ENCODE measurements around the gene FREM2.

The FREM2 gene, protein sequence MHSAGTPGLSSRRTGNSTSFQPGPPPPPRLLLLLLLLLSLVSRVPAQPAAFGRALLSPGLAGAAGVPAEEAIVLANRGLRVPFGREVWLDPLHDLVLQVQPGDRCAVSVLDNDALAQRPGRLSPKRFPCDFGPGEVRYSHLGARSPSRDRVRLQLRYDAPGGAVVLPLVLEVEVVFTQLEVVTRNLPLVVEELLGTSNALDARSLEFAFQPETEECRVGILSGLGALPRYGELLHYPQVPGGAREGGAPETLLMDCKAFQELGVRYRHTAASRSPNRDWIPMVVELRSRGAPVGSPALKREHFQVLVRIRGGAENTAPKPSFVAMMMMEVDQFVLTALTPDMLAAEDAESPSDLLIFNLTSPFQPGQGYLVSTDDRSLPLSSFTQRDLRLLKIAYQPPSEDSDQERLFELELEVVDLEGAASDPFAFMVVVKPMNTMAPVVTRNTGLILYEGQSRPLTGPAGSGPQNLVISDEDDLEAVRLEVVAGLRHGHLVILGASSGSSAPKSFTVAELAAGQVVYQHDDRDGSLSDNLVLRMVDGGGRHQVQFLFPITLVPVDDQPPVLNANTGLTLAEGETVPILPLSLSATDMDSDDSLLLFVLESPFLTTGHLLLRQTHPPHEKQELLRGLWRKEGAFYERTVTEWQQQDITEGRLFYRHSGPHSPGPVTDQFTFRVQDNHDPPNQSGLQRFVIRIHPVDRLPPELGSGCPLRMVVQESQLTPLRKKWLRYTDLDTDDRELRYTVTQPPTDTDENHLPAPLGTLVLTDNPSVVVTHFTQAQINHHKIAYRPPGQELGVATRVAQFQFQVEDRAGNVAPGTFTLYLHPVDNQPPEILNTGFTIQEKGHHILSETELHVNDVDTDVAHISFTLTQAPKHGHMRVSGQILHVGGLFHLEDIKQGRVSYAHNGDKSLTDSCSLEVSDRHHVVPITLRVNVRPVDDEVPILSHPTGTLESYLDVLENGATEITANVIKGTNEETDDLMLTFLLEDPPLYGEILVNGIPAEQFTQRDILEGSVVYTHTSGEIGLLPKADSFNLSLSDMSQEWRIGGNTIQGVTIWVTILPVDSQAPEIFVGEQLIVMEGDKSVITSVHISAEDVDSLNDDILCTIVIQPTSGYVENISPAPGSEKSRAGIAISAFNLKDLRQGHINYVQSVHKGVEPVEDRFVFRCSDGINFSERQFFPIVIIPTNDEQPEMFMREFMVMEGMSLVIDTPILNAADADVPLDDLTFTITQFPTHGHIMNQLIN (N-terminal part only)

DNA sequence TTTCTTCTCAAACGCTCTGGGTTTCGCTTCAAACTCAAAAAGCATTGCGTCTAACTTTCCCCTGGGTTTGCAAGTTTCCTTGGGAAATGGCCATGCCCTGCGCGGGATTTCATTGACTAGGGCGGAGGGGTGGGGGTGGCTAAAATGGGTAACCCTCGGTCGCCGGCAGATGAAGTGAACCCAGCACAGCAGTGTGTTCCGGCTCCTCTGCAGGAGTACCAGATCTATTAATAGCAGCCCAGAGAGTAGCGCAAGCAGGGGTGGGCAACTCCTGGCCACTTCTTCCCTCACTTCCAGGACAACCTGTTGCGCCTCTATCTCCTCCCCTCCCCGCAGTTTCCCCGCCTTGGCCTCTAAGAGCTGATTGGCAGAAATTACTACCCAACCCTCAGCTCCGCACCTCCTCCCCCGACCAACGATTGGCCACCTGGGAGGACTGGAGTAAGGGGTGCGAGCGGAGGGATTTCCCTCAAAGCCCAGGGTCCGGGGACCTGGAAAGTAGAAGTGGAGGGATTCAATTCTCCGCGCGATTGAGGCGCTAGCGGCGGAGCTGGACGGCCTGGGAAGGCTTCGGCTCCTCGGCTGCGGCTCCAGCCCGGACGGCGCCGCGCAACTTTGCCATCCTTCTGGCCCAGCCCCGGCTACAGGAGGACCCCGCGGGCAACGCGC, at the start of gene FREM2:
Gene FREM2 (plus strand): TSS at position 501 of the 669 bp plus-strand sequence. CDS start 268 bp downstream, outside the sequence.
- Histone ChIP-seq H3K4me1 (ENCODE audit: control insufficient read depth in 1 of 2, insufficient read depth in 2 of 2, low read length in 2 of 2) (peaks cover 0 to 10% of the 10 kb centered on the region in 2 donors), H3K27me3 (ENCODE audit: control insufficient read depth in 1 of 2, insufficient read depth in 2 of 2, low read length in 2 of 2) (peaks cover 16 to 17% of the 10 kb centered on the region in 2 donors), H3K36me3 (ENCODE audit: control insufficient read depth in 1 of 2, insufficient read depth in 2 of 2, low read length in 2 of 2) (no peaks in the 10 kb centered on the region), H3K4me3 (ENCODE audit: low read depth in 1 of 2, low read length in 2 of 2) (peak within 1 kb of the TSS; percentile 65), H3K27ac (ENCODE audit: low read depth, low read length) (no peak within 1 kb of the TSS), H3K9me3 (ENCODE audit: control insufficient read depth in 1 of 2, low read length in 2 of 2) (no peaks in the 10 kb centered on the region), H3K9ac (ENCODE audit: low read depth in 1 of 2, low read length in 2 of 2) (no peak within 1 kb of the TSS)

DNA sequence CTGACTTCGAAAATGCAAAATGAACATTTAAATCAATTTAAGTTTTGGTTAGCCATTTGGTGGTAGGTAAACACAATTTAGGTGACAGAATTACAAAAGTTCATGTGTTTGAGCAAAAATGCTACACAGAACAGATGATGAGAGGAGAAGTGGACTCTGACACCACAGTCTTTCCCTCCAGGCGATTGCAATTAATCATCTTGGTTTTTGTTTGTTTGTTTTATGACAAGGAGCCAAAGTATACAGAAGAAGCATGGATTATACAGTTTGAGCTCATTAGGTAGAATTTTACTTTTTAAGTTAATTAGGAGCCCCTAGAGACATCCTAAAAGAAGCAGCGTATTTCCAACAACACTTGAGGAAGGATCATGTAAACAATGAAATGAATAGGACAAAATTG, 49.3 kb upstream of the FREM2 start:
- no peak overlapping the region for H3K9ac ChIP-seq (ENCODE audit: low read depth in 1 of 2, low read length in 2 of 2)
- H3K27ac ChIP-seq (ENCODE audit: low read depth, low read length) = no peak overlapping the region
- H3K4me3 ChIP-seq (ENCODE audit: low read depth in 1 of 2, low read length in 2 of 2) = no peak overlapping the region
- no peaks in the 10 kb centered on the region for H3K36me3 ChIP-seq (ENCODE audit: control insufficient read depth in 1 of 2, insufficient read depth in 2 of 2, low read length in 2 of 2)
- H3K9me3 ChIP-seq (ENCODE audit: control insufficient read depth in 1 of 2, low read length in 2 of 2) = no peaks in the 10 kb centered on the region
- H3K4me1 ChIP-seq (ENCODE audit: control insufficient read depth in 1 of 2, insufficient read depth in 2 of 2, low read length in 2 of 2) = peaks cover 8 to 22% of the 10 kb centered on the region in 2 donors
- H3K27me3 ChIP-seq (ENCODE audit: control insufficient read depth in 1 of 2, insufficient read depth in 2 of 2, low read length in 2 of 2) = no peaks in the 10 kb centered on the region

DNA sequence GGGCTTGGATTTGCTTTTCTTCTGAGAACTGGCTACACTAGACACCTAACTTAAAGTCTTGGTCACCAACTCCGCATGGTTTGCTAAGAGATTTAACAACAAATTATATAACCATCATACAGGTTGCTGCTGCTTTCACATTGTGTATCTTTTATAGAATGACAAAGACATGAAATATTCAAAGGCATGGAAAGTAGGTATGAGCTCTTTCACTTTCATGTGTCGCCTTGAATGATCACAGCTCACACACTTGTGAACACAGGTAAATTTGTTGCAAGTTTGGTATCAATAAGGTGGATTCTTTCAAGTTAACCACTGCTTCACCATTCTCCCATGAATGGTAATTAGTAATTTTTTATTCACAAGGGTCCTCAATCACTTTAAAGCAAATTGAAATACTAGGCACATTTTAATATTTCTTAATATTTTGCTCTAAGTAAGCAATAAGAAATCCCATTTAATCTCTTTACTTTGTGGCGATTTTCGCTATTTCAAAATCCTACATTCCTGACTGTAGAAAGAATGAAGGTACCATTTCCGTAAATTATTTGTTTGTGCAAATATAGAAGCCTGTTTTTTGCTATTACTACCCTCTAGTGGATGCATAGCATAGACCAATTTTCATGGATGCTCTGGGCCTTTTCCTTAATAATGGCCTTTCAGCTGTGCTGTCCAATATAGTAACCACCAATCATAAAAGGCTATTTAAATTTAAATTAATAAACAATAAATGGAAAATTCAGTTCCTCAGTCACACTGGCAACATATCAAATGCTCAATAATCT, 45.5 kb upstream of the FREM2 start:
- Histone ChIP-seq H3K4me1 (ENCODE audit: control insufficient read depth in 1 of 2, insufficient read depth in 2 of 2, low read length in 2 of 2) (peaks cover 8 to 18% of the 10 kb centered on the region in 2 donors), H3K36me3 (ENCODE audit: control insufficient read depth in 1 of 2, insufficient read depth in 2 of 2, low read length in 2 of 2) (no peaks in the 10 kb centered on the region), H3K9me3 (ENCODE audit: control insufficient read depth in 1 of 2, low read length in 2 of 2) (no peaks in the 10 kb centered on the region), H3K27ac (ENCODE audit: low read depth, low read length) (no peak overlapping the region), H3K27me3 (ENCODE audit: control insufficient read depth in 1 of 2, insufficient read depth in 2 of 2, low read length in 2 of 2) (no peaks in the 10 kb centered on the region), H3K9ac (ENCODE audit: low read depth in 1 of 2, low read length in 2 of 2) (no peak overlapping the region), H3K4me3 (ENCODE audit: low read depth in 1 of 2, low read length in 2 of 2) (no peak overlapping the region)

- no peak overlapping the region for H3K27ac ChIP-seq (ENCODE audit: low read depth, low read length)
- H3K27me3 ChIP-seq (ENCODE audit: control insufficient read depth in 1 of 2, insufficient read depth in 2 of 2, low read length in 2 of 2) = no peaks in the 10 kb centered on the region
- H3K36me3 ChIP-seq (ENCODE audit: control insufficient read depth in 1 of 2, insufficient read depth in 2 of 2, low read length in 2 of 2) = no peaks in the 10 kb centered on the region
- no peak overlapping the region for H3K9ac ChIP-seq (ENCODE audit: low read depth in 1 of 2, low read length in 2 of 2)
- H3K9me3 ChIP-seq (ENCODE audit: control insufficient read depth in 1 of 2, low read length in 2 of 2) = no peaks in the 10 kb centered on the region
- no peaks in the 10 kb centered on the region for H3K4me1 ChIP-seq (ENCODE audit: control insufficient read depth in 1 of 2, insufficient read depth in 2 of 2, low read length in 2 of 2)
- H3K4me3 ChIP-seq (ENCODE audit: low read depth in 1 of 2, low read length in 2 of 2) = no peak overlapping the region
These were observed 39.6 kb upstream of the FREM2 start for GRCh38 chr13:38647312-38647711.

DNA sequence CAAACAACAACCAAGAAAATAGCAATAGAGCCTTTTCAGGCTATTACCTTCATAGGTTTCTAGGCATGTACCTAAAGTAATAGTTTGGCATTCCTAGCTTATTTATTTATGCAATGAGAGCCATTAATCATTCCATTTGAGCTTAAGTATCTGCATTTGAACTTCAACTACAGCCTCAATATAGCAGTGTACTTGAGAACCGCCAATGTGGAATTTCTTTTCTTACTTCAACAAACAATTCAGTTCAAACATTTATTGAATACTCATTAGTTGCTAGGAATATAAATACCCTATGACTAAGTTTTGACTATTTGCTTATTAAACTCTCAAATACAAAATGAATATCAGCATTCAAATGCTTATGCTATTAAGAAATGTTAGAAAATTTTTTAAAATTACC, 38.0 kb upstream of the FREM2 start:
- H3K9me3 ChIP-seq (ENCODE audit: control insufficient read depth in 1 of 2, low read length in 2 of 2) = no peaks in the 10 kb centered on the region
- no peak overlapping the region for H3K4me3 ChIP-seq (ENCODE audit: low read depth in 1 of 2, low read length in 2 of 2)
- H3K9ac ChIP-seq (ENCODE audit: low read depth in 1 of 2, low read length in 2 of 2) = no peak overlapping the region
- H3K27ac ChIP-seq (ENCODE audit: low read depth, low read length) = no peak overlapping the region
- H3K36me3 ChIP-seq (ENCODE audit: control insufficient read depth in 1 of 2, insufficient read depth in 2 of 2, low read length in 2 of 2) = no peaks in the 10 kb centered on the region
- no peaks in the 10 kb centered on the region for H3K4me1 ChIP-seq (ENCODE audit: control insufficient read depth in 1 of 2, insufficient read depth in 2 of 2, low read length in 2 of 2)
- H3K27me3 ChIP-seq (ENCODE audit: control insufficient read depth in 1 of 2, insufficient read depth in 2 of 2, low read length in 2 of 2) = no peaks in the 10 kb centered on the region

GRCh38 chr13:38656699-38657098, 30.2 kb upstream of the FREM2 start:
- Histone ChIP-seq H3K9me3 (ENCODE audit: control insufficient read depth in 1 of 2, low read length in 2 of 2) (no peaks in the 10 kb centered on the region), H3K4me1 (ENCODE audit: control insufficient read depth in 1 of 2, insufficient read depth in 2 of 2, low read length in 2 of 2) (no peaks in the 10 kb centered on the region), H3K27ac (ENCODE audit: low read depth, low read length) (no peak overlapping the region)

GRCh38 chr13:38657191-38657590, 29.7 kb upstream of the FREM2 start:
- no peaks in the 10 kb centered on the region for H3K9me3 ChIP-seq (ENCODE audit: control insufficient read depth in 1 of 2, low read length in 2 of 2)
- no peak overlapping the region for H3K27ac ChIP-seq (ENCODE audit: low read depth, low read length)
- H3K4me3 ChIP-seq (ENCODE audit: low read depth in 1 of 2, low read length in 2 of 2) = no peak overlapping the region
- no peaks in the 10 kb centered on the region for H3K4me1 ChIP-seq (ENCODE audit: control insufficient read depth in 1 of 2, insufficient read depth in 2 of 2, low read length in 2 of 2)
- no peak overlapping the region for H3K9ac ChIP-seq (ENCODE audit: low read depth in 1 of 2, low read length in 2 of 2)
- no peaks in the 10 kb centered on the region for H3K36me3 ChIP-seq (ENCODE audit: control insufficient read depth in 1 of 2, insufficient read depth in 2 of 2, low read length in 2 of 2)
- no peaks in the 10 kb centered on the region for H3K27me3 ChIP-seq (ENCODE audit: control insufficient read depth in 1 of 2, insufficient read depth in 2 of 2, low read length in 2 of 2)

More at GRCh38 chr13:38656699-38657098, 30.2 kb upstream of the FREM2 start:
- no peaks in the 10 kb centered on the region for H3K27me3 ChIP-seq (ENCODE audit: control insufficient read depth in 1 of 2, insufficient read depth in 2 of 2, low read length in 2 of 2)
- H3K4me3 ChIP-seq (ENCODE audit: low read depth in 1 of 2, low read length in 2 of 2) = no peak overlapping the region
- H3K9ac ChIP-seq (ENCODE audit: low read depth in 1 of 2, low read length in 2 of 2) = no peak overlapping the region
- no peaks in the 10 kb centered on the region for H3K36me3 ChIP-seq (ENCODE audit: control insufficient read depth in 1 of 2, insufficient read depth in 2 of 2, low read length in 2 of 2)

GRCh38 chr13:38658906-38659305, 28.0 kb upstream of the FREM2 start:
- Histone ChIP-seq H3K9ac (ENCODE audit: low read depth in 1 of 2, low read length in 2 of 2) (no peak overlapping the region), H3K4me3 (ENCODE audit: low read depth in 1 of 2, low read length in 2 of 2) (no peak overlapping the region), H3K9me3 (ENCODE audit: control insufficient read depth in 1 of 2, low read length in 2 of 2) (no peaks in the 10 kb centered on the region), H3K36me3 (ENCODE audit: control insufficient read depth in 1 of 2, insufficient read depth in 2 of 2, low read length in 2 of 2) (no peaks in the 10 kb centered on the region), H3K27ac (ENCODE audit: low read depth, low read length) (no peak overlapping the region), H3K4me1 (ENCODE audit: control insufficient read depth in 1 of 2, insufficient read depth in 2 of 2, low read length in 2 of 2) (no peaks in the 10 kb centered on the region), H3K27me3 (ENCODE audit: control insufficient read depth in 1 of 2, insufficient read depth in 2 of 2, low read length in 2 of 2) (no peaks in the 10 kb centered on the region)

Data from duodenal mucosa (tissue), 2 donors.